Right lobe of liver (tissue), 4 donors: ENCODE data around the gene LRRC8D.

ENCODE experiments used
- POLR2A ChIP-seq: fragments of 450-650 bp; IDR thresholded peaks from one replicate; pipeline ENCODE4 v1.6.1; 2017; ENCODE audit warnings: antibody characterized with exemption, mild to moderate bottlenecking
- TF ChIP-seq, protein P1 (sequence below), 4 donors: fragments of 200-600 bp in 3 of 4; fragments of 450-650 bp in 1 of 4; IDR thresholded peaks; one replicate each; pipeline versions ENCODE4 v1.5.1 to v1.8.0; 2016 to 2022; ENCODE audit warnings: antibody characterized with exemption in 4 of 4, mild to moderate bottlenecking in 2 of 4
- donor health status: DM: no; HTN: no; CAD: no.
- donor health status: DM: no; HTN: no; CAD: no.
- donor health status: DM: no; HTN: yes; CAD: no.

DNA sequence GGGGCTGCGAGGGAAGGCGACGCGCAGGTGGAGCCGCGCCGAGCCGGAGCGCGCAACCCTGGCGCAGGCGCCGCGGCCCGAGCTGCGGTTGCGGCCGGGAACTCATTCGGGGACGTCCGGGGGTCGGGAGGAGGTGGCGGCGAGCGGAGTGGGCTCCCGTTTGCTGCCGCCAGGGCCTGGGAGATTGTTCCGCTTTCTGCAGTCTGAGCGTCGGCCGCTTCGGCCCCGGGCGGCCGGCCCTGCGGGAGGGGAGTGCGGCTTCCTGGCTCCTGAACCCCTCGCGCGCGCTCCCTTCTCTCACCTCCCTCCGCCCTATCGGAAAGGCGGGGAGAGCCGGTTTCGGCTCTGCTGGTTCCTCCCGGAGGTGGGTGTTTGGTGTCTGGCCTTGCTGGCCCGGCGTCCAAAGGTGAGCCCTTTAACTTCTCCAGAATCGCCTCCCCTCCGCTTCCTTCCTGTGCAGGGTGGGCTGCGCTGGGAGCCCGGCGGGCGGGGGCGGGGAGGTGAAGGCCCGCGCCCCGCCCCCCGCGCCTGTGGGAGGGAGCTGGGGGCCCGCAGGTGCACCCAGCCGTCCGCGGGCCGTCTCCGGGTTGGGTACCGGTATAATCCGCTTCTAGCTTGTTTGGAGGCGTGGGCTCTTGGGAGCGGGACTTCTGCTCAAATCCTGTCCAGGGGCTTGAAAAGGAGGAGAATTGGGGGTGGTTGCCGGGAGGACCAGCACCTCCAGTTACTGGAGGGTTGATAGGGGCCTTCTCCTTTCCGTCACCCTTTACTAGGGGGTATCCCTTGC lies 683 bp downstream of the LRRC8D start:
- TF ChIP-seq, protein P1, sequence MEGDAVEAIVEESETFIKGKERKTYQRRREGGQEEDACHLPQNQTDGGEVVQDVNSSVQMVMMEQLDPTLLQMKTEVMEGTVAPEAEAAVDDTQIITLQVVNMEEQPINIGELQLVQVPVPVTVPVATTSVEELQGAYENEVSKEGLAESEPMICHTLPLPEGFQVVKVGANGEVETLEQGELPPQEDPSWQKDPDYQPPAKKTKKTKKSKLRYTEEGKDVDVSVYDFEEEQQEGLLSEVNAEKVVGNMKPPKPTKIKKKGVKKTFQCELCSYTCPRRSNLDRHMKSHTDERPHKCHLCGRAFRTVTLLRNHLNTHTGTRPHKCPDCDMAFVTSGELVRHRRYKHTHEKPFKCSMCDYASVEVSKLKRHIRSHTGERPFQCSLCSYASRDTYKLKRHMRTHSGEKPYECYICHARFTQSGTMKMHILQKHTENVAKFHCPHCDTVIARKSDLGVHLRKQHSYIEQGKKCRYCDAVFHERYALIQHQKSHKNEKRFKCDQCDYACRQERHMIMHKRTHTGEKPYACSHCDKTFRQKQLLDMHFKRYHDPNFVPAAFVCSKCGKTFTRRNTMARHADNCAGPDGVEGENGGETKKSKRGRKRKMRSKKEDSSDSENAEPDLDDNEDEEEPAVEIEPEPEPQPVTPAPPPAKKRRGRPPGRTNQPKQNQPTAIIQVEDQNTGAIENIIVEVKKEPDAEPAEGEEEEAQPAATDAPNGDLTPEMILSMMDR (IDR thresholded peaks at IDR 0.05): peak in 1 of 4 donors; percentile 18
- no peak for TF ChIP-seq POLR2A
